ENCODE measurements around the gene SBNO1.
A peak's percentile ranks its signal among the peaks of the same experiment; 100 is the strongest.

The SBNO1 gene

DNA sequence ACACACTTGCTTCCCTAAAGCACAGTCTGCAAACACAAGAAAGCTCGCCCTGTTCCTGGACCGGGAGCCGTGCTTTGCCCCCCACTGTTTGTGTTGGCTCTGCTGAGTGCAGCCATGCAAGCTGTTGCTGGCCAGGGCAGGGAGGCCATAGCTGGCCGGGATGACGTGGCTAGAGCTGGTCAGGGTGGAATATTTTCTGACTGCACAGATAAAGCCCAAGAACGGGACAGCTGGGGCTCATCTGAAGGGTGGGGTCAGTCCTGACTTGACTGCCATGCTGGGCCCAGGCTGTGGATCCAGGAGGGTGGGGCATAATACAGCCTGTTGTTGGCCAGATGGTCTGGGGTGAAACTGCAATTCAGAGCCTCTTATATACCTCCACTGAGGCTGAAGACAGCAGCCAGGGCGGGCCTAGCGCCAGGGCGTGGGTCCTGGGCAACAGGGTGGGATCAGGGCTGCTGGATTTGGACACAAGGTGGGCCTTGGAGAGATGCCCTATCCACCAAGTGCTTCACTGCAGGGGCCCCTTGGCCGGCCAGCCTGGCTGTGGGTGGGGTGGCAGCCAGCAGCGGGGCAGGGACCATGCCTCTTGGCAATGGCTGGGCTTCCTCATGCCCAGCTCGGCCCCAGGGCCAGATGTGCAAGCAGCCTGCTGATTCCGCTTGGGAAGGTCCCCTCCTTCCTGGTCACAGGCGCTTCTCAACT, 34.1 kb upstream of the SBNO1 start:
- Histone ChIP-seq H3K9ac (ENCODE audit: low read depth in 1 of 2, low read length in 2 of 2) (no peak overlapping the region), H3K9me3 (ENCODE audit: control insufficient read depth in 2 of 2, low read length in 2 of 2) (no peaks in the 10 kb centered on the region), H3K27ac (ENCODE audit: low read depth in 2 of 2, low read length in 2 of 2) (peak overlapping the region; percentile 60 to 63), H3K4me1 (ENCODE audit: control insufficient read depth in 2 of 2, insufficient read depth in 2 of 2, low read length in 2 of 2) (peaks cover 7 to 18% of the 10 kb centered on the region in 2 donors), H3K36me3 (ENCODE audit: control insufficient read depth in 2 of 2, insufficient read depth in 2 of 2, low read length in 2 of 2) (peaks cover 43 to 55% of the 10 kb centered on the region in 2 donors), H3K4me3 (ENCODE audit: low read length in 2 of 2) (no peak overlapping the region), H3K27me3 (ENCODE audit: control insufficient read depth in 2 of 2, insufficient read depth in 2 of 2, low read length in 2 of 2) (no peaks in the 10 kb centered on the region)

DNA sequence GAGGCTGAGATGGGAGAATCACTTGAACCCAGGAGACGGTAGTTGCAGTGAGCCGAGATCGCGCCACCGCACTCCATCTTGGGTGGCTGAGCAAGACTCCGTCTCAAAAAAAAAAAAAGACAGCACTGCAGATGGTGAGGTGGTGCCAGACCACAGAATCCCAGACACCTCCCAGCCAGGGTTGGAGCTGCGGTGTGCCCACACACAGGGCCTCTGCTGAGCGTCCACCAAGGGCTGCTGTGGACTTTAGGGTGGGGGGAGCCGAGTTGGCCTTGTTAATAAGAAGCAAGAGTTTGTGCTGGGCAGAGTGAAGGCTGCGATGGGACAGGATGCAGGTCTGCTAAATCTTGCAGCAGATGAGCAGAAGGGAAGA, 33.5 kb upstream of the SBNO1 start:
- Histone ChIP-seq H3K27ac (ENCODE audit: low read depth in 2 of 2, low read length in 2 of 2) (peak overlapping the region; percentile 60 to 63), H3K36me3 (ENCODE audit: control insufficient read depth in 2 of 2, insufficient read depth in 2 of 2, low read length in 2 of 2) (peaks cover 40 to 49% of the 10 kb centered on the region in 2 donors), H3K9ac (ENCODE audit: low read depth in 1 of 2, low read length in 2 of 2) (no peak overlapping the region), H3K9me3 (ENCODE audit: control insufficient read depth in 2 of 2, low read length in 2 of 2) (no peaks in the 10 kb centered on the region), H3K27me3 (ENCODE audit: control insufficient read depth in 2 of 2, insufficient read depth in 2 of 2, low read length in 2 of 2) (no peaks in the 10 kb centered on the region), H3K4me3 (ENCODE audit: low read length in 2 of 2) (no peak overlapping the region), H3K4me1 (ENCODE audit: control insufficient read depth in 2 of 2, insufficient read depth in 2 of 2, low read length in 2 of 2) (peaks cover 7 to 18% of the 10 kb centered on the region in 2 donors)

DNA sequence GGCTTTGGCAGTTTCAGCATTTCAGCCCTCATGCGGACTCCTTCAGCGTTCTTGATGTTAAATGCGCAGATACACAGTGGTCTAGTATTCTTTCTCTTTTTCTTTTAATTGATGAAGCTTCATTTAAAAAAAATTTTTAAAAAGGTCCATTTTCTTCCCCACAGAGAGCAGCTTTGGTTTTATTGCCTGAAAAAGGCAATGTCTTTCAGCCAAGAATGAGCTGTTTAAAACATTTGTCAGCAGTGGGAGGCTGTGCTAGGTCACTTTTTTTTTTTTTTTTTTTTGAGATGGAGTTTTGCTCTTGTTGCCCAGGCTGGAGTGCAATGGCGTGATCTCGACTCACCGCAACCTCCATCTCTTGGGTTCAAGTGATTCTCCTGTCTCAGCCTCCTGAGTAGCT, 32.8 kb upstream of the SBNO1 start:
- H3K4me1 ChIP-seq (ENCODE audit: control insufficient read depth in 2 of 2, insufficient read depth in 2 of 2, low read length in 2 of 2), result peaks cover 7 to 18% of the 10 kb centered on the region in 2 donors
- H3K9ac ChIP-seq (ENCODE audit: low read depth in 1 of 2, low read length in 2 of 2), result no peak overlapping the region
- no peaks in the 10 kb centered on the region for H3K27me3 ChIP-seq (ENCODE audit: control insufficient read depth in 2 of 2, insufficient read depth in 2 of 2, low read length in 2 of 2)
- peaks cover 37 to 46% of the 10 kb centered on the region in 2 donors for H3K36me3 ChIP-seq (ENCODE audit: control insufficient read depth in 2 of 2, insufficient read depth in 2 of 2, low read length in 2 of 2)
- no peak overlapping the region for H3K4me3 ChIP-seq (ENCODE audit: low read length in 2 of 2)
- H3K9me3 ChIP-seq (ENCODE audit: control insufficient read depth in 2 of 2, low read length in 2 of 2), result no peaks in the 10 kb centered on the region
- peak overlapping the region; percentile 25 to 63 for H3K27ac ChIP-seq (ENCODE audit: low read depth in 2 of 2, low read length in 2 of 2)

DNA sequence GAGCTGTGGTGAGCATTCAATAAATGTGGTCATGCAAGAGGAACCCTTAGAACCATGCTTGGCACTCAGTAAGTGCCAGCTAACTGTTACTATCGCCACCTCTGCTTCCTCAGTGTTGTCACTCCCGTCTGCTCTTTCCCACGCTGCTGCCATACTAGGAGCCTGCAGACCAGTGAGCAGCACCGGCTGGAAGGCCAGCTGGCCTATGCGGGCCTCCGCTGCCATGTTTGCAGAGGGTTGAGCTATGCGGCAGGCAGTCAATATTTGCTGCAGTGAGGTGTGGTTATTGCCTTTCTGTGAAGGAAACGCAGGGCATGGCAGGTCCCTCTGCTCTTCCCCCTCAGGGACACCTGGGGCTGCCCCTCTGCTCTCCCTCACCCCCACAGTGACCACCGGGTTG, 32.3 kb upstream of the SBNO1 start:
- Histone ChIP-seq H3K9me3 (ENCODE audit: control insufficient read depth in 2 of 2, low read length in 2 of 2) (no peaks in the 10 kb centered on the region), H3K4me1 (ENCODE audit: control insufficient read depth in 2 of 2, insufficient read depth in 2 of 2, low read length in 2 of 2) (peaks cover 7 to 18% of the 10 kb centered on the region in 2 donors), H3K27me3 (ENCODE audit: control insufficient read depth in 2 of 2, insufficient read depth in 2 of 2, low read length in 2 of 2) (no peaks in the 10 kb centered on the region), H3K27ac (ENCODE audit: low read depth in 2 of 2, low read length in 2 of 2) (peak overlapping the region; percentile 25 to 63), H3K4me3 (ENCODE audit: low read length in 2 of 2) (no peak overlapping the region), H3K9ac (ENCODE audit: low read depth in 1 of 2, low read length in 2 of 2) (no peak overlapping the region), H3K36me3 (ENCODE audit: control insufficient read depth in 2 of 2, insufficient read depth in 2 of 2, low read length in 2 of 2) (peaks cover 38 to 45% of the 10 kb centered on the region in 2 donors)

DNA sequence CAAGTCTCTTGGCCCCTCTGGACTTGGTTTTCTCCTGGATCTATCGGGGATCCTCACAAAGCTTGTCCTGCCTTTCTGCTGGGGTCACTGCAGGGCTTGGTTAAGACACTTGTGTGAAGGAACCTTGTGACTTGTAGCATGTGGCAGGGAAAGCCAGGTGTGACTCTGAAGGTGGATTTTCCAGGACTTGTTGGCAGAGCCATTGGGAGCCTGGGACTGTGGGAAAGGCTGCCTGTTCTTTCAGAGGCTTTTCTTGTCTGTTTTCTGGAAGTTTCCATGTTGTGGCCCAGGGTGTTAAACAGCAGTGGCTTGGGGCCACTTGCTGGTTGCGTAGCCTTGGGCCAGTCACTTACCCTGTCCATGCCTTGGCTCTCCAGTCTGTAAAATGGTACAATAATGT, 31.9 kb upstream of the SBNO1 start:
- Histone ChIP-seq H3K27ac (ENCODE audit: low read depth in 2 of 2, low read length in 2 of 2) (peak overlapping the region; percentile 25 to 63), H3K4me3 (ENCODE audit: low read length in 2 of 2) (no peak overlapping the region), H3K27me3 (ENCODE audit: control insufficient read depth in 2 of 2, insufficient read depth in 2 of 2, low read length in 2 of 2) (no peaks in the 10 kb centered on the region), H3K9ac (ENCODE audit: low read depth in 1 of 2, low read length in 2 of 2) (no peak overlapping the region), H3K4me1 (ENCODE audit: control insufficient read depth in 2 of 2, insufficient read depth in 2 of 2, low read length in 2 of 2) (peaks cover 7 to 22% of the 10 kb centered on the region in 2 donors), H3K36me3 (ENCODE audit: control insufficient read depth in 2 of 2, insufficient read depth in 2 of 2, low read length in 2 of 2) (peaks cover 43 to 47% of the 10 kb centered on the region in 2 donors), H3K9me3 (ENCODE audit: control insufficient read depth in 2 of 2, low read length in 2 of 2) (no peaks in the 10 kb centered on the region)

DNA sequence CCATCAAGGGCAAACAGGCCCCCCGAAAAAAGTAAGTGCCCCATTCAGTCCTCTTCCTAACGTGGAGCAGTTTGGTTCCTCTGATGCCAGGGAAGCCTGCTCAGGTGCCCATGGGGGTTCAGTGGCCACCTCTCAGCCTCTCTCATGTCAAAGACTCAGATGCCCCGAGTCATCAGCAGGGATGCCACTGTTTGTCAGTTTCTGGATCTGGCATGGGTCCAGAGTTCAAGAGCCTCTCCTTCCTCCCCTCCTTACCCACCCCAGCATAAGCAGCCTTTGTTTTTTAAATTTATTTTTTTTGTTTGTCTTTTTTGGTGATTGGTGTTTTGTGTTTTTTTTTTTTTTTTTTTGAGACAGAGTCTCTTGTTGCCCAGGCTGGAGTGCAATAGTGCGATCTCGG, 30.6 kb upstream of the SBNO1 start:
- Histone ChIP-seq H3K27me3 (ENCODE audit: control insufficient read depth in 2 of 2, insufficient read depth in 2 of 2, low read length in 2 of 2) (no peaks in the 10 kb centered on the region), H3K9me3 (ENCODE audit: control insufficient read depth in 2 of 2, low read length in 2 of 2) (no peaks in the 10 kb centered on the region), H3K27ac (ENCODE audit: low read depth in 2 of 2, low read length in 2 of 2) (no peak overlapping the region), H3K9ac (ENCODE audit: low read depth in 1 of 2, low read length in 2 of 2) (no peak overlapping the region), H3K4me1 (ENCODE audit: control insufficient read depth in 2 of 2, insufficient read depth in 2 of 2, low read length in 2 of 2) (peaks cover 9 to 26% of the 10 kb centered on the region in 2 donors), H3K36me3 (ENCODE audit: control insufficient read depth in 2 of 2, insufficient read depth in 2 of 2, low read length in 2 of 2) (peaks cover 46 to 54% of the 10 kb centered on the region in 2 donors), H3K4me3 (ENCODE audit: low read length in 2 of 2) (no peak overlapping the region)

DNA sequence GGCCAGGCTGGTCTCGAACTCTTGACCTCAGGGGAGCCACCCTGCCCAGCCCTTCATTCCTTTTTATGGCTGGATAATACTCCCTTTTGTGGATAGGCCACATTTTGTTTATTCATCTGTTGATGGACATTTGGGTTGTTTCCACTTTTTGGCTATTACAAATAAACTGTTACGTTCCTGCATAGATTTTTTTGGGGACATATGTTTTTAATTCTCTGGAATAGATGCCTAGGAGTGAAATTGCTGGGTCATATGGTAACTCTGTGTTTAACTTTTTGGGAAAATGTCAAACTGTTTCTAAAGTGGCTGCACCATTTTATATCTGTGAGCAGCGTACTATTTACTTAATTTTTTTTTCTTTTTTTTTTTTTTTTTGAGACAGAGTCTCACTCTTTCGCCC, 29.1 kb upstream of the SBNO1 start:
- H3K9me3 ChIP-seq (ENCODE audit: control insufficient read depth in 2 of 2, low read length in 2 of 2), result no peaks in the 10 kb centered on the region
- no peak overlapping the region for H3K4me3 ChIP-seq (ENCODE audit: low read length in 2 of 2)
- H3K4me1 ChIP-seq (ENCODE audit: control insufficient read depth in 2 of 2, insufficient read depth in 2 of 2, low read length in 2 of 2), result peaks cover 12 to 22% of the 10 kb centered on the region in 2 donors
- no peak overlapping the region for H3K27ac ChIP-seq (ENCODE audit: low read depth in 2 of 2, low read length in 2 of 2)
- no peak overlapping the region for H3K9ac ChIP-seq (ENCODE audit: low read depth in 1 of 2, low read length in 2 of 2)
- H3K36me3 ChIP-seq (ENCODE audit: control insufficient read depth in 2 of 2, insufficient read depth in 2 of 2, low read length in 2 of 2), result peaks cover 46 to 49% of the 10 kb centered on the region in 2 donors
- no peaks in the 10 kb centered on the region for H3K27me3 ChIP-seq (ENCODE audit: control insufficient read depth in 2 of 2, insufficient read depth in 2 of 2, low read length in 2 of 2)

DNA sequence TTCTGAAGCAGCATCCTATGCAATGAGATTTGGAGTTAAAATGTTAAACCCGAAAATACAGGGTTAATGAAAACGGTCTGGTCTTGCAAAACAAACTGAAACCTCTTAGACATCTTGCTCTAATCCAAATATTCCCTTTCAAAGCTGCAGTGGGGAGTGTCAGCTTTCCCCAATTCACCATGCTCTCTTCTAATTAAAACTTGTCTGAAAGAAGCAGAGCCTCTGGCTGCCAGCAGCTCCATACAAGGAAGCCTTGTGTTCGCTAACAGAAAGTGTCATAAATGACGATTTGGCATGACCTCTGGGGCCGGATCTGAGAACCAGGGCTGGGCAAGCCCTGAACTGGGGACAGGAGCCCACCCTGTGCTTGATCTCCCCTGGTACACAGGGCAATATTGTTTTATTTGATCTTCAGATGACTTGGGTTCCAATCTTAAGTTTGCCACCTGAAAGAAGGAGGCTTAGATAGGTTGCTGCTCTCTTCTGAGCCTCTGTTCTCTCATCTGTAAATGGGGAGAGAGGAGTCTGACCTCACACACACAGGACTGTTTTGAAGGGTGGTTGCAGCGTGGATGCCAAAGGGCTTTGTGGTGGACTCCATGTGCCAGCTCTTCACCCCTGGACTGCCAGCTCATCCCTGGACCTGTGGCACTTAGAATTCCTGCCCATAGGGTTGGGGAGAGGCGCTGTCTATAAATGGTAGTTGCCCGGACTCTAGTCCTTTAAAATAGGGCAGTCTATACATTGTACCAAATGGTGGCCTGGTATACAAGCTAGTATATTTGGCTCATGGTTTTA, 27.1 kb upstream of the SBNO1 start:
- Histone ChIP-seq H3K9ac (ENCODE audit: low read depth in 1 of 2, low read length in 2 of 2) (no peak overlapping the region), H3K4me1 (ENCODE audit: control insufficient read depth in 2 of 2, insufficient read depth in 2 of 2, low read length in 2 of 2) (peaks cover 17 to 22% of the 10 kb centered on the region in 2 donors), H3K27ac (ENCODE audit: low read depth in 2 of 2, low read length in 2 of 2) (peak overlapping the region in 1 of 2 donors; percentile 39), H3K27me3 (ENCODE audit: control insufficient read depth in 2 of 2, insufficient read depth in 2 of 2, low read length in 2 of 2) (no peaks in the 10 kb centered on the region), H3K4me3 (ENCODE audit: low read length in 2 of 2) (no peak overlapping the region), H3K9me3 (ENCODE audit: control insufficient read depth in 2 of 2, low read length in 2 of 2) (no peaks in the 10 kb centered on the region), H3K36me3 (ENCODE audit: control insufficient read depth in 2 of 2, insufficient read depth in 2 of 2, low read length in 2 of 2) (peaks cover 37 to 40% of the 10 kb centered on the region in 2 donors)

DNA sequence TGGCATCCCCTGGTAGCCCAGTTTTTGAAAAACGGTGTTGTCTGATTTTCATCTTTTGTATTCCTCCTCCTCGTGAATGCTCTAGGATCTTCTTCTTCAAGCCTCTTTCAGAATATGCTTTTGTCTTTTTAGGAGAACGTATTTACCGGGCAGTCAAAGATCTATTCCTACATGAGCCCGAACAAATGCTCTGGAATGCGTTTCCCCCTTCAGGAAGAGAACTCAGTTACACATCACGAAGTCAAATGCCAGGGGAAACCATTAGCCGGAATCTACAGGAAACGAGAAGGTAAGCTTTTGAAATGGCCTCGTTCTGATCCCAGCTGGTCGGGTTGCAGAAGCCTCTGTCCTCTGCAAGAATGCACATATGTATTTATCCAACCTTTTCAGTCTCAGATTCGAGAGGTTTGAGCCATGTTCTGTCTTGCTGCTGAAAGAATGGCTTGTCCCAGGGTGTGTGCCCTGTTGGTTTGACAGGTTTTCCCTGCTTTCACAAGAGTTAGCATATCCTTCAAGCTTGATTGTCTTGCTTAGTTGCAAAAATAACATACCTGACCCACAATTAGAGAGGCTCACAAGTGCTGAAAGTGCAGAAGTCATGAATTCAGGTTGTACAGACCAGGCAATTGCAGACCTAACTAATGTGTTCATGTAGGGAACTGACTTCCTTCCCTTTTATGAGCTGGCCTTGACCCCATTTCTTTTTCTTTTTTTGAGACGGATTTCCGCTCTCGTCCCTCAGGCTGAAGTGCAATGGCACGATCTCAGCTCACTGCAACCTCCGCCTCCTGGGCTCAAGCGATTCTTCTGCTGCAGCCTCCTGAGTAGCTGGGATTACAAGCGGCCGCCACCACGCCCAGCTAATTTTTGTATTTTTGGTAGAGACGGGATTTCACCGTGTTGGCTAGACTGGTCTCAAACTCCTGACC, 26.1 kb upstream of the SBNO1 start:
- Histone ChIP-seq H3K27ac (ENCODE audit: low read depth in 2 of 2, low read length in 2 of 2) (peak overlapping the region in 1 of 2 donors; percentile 78), H3K36me3 (ENCODE audit: control insufficient read depth in 2 of 2, insufficient read depth in 2 of 2, low read length in 2 of 2) (peaks cover 28 to 30% of the 10 kb centered on the region in 2 donors), H3K9me3 (ENCODE audit: control insufficient read depth in 2 of 2, low read length in 2 of 2) (no peaks in the 10 kb centered on the region), H3K4me1 (ENCODE audit: control insufficient read depth in 2 of 2, insufficient read depth in 2 of 2, low read length in 2 of 2) (peaks cover 15 to 17% of the 10 kb centered on the region in 2 donors), H3K4me3 (ENCODE audit: low read length in 2 of 2) (peak overlapping the region in 1 of 2 donors; percentile 69), H3K9ac (ENCODE audit: low read depth in 1 of 2, low read length in 2 of 2) (peak overlapping the region in 1 of 2 donors; percentile 38), H3K27me3 (ENCODE audit: control insufficient read depth in 2 of 2, insufficient read depth in 2 of 2, low read length in 2 of 2) (no peaks in the 10 kb centered on the region)

Data from mucosa of rectum (tissue), 2 donors.